Measurements from ENCODE around the gene SLC2A13.

Gene SLC2A13

DNA sequence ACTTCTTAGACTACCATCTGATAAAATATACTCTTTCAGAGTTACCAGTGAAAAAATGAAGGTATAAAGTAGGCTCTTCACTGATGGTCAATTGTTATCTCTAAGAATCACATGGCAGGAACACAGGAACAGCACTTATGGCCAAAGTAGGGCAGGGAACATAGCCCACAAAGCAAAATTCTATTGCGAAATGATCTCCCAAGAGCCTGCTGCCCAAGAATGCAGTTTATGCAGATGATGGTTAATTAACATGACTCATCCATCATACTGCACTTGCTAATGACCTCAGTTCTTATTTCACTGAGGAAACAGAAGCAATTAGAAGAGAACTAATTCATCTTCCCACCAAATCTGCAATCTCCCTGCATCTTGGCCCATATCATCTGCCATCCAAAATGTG, 133.8 kb downstream of the SLC2A13 start:
- TF ChIP-seq, protein P1, sequence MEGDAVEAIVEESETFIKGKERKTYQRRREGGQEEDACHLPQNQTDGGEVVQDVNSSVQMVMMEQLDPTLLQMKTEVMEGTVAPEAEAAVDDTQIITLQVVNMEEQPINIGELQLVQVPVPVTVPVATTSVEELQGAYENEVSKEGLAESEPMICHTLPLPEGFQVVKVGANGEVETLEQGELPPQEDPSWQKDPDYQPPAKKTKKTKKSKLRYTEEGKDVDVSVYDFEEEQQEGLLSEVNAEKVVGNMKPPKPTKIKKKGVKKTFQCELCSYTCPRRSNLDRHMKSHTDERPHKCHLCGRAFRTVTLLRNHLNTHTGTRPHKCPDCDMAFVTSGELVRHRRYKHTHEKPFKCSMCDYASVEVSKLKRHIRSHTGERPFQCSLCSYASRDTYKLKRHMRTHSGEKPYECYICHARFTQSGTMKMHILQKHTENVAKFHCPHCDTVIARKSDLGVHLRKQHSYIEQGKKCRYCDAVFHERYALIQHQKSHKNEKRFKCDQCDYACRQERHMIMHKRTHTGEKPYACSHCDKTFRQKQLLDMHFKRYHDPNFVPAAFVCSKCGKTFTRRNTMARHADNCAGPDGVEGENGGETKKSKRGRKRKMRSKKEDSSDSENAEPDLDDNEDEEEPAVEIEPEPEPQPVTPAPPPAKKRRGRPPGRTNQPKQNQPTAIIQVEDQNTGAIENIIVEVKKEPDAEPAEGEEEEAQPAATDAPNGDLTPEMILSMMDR (IDR thresholded peaks at IDR 0.05; ENCODE audit: control extremely low read depth, extremely low read depth, low read depth, missing control alignments), result no peak
- ChIA-PET POLR2A (no interaction called here), CTCF (no interaction called here)
- DNase-seq (ENCODE audit: extremely low spot score), result no peak

DNA sequence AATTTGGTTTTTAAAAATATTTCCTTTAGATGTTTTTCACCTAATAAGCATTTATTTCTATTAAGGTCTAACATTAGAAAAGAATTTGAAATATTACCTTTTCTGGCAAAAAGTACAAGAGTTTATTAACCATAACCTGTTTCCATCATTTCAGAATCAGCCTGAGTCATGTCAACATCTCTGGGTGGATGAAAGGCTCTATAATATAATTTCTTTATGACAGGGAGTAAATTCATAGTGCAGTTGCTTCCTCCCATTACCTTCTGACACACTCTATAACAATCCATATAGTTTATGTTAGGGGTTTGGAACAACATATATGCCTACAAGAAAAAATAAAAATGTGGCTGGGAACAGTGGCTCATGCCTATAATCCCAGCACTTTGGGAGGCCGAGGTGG, 134.5 kb downstream of the SLC2A13 start:
- no peak for DNase-seq (ENCODE audit: extremely low spot score)
- TF ChIP-seq, protein P1 (IDR thresholded peaks at IDR 0.05; ENCODE audit: control extremely low read depth, extremely low read depth, low read depth, missing control alignments), result no peak
- ChIA-PET POLR2A (no interaction called here), CTCF (interaction anchor here (1.0 kb wide), 1 partner anchor 17 kb away, joined by 3 read pairs; no protein-coding TSS in a partner anchor)

DNA sequence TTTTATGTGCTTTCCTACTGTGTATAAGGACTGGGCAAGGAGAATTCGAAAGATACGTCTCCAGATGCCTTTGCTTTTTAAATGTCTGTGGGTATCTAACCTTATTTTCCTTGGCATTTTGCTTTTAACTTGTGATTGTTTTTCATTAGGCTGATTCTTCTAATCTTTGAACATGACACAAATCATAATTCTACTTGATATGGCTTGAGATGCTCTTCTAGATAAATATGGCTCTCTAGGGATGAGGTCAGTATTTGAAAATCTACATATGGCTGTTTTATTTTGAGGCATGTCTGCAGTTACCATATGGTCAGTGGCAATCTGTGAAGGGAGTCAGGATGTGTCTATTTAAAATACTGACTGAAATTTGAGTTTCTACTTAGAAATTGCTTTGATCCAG, 139.2 kb downstream of the SLC2A13 start:
- CTCF ChIA-PET, result no interaction called here
- no peak for DNase-seq (ENCODE audit: extremely low spot score)
- TF ChIP-seq, protein P1 (IDR thresholded peaks at IDR 0.05; ENCODE audit: control extremely low read depth, extremely low read depth, low read depth, missing control alignments), result no peak
- POLR2A ChIA-PET, result no interaction called here

DNA sequence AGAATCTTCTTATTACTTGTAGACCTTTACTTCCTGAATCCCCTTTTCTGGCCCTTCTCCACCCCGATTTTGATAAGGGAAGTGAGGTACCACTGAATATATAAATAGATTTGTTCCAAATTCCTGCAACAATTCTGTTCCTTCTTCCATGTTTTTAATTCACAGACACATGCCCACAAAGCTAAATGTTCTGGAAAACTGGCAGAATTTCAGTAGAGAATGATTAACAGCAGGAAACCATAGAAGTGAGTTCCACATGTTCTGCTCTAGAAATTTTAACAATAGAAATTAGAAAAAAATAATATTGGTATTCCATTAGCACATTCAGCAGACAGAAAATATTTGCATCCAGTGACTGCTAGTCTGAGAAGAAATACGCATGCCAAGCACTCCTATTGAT, 139.6 kb downstream of the SLC2A13 start:
- TF ChIP-seq, protein P1 (IDR thresholded peaks at IDR 0.05; ENCODE audit: control extremely low read depth, extremely low read depth, low read depth, missing control alignments), result no peak
- POLR2A ChIA-PET, result no interaction called here
- CTCF ChIA-PET, result no interaction called here
- DNase-seq (ENCODE audit: extremely low spot score), result no peak

GRCh38 chr12:39959467-39959866, 146.4 kb downstream of the SLC2A13 start:
- TF ChIP-seq, protein P1 (IDR thresholded peaks at IDR 0.05; ENCODE audit: control extremely low read depth, extremely low read depth, low read depth, missing control alignments), result no peak
- CTCF ChIA-PET, result no interaction called here
- DNase-seq (ENCODE audit: extremely low spot score), result no peak
- POLR2A ChIA-PET, result no interaction called here

DNA sequence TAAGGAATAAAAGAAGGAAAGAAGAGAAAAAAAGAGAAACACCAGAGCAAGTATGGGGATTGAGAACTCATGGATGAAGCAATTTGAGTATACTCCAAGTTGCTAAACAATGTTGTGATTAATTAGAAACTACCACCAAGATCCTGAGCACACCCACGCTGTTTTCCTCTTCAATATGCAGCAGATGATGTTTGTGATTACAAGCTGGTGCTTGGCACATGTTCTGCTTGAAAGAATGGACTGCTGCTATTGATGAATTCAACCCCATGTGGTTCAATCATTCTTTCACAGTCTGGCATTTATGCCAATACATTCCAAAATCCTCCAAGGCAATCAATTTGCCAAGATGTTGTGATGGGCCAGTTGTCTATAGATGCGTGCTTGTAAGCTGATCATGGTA, 146.8 kb downstream of the SLC2A13 start:
- ChIA-PET CTCF (no interaction called here), POLR2A (no interaction called here)
- no peak for DNase-seq (ENCODE audit: extremely low spot score)
- TF ChIP-seq, protein P1 (IDR thresholded peaks at IDR 0.05; ENCODE audit: control extremely low read depth, extremely low read depth, low read depth, missing control alignments), result no peak

- TF ChIP-seq, protein P1 (IDR thresholded peaks at IDR 0.05; ENCODE audit: control extremely low read depth, extremely low read depth, low read depth, missing control alignments), result peak; percentile 24
- CTCF ChIA-PET, result interaction anchor here (2.0 kb wide), 1 partner anchor 17 kb away, joined by 4 read pairs; no protein-coding TSS in a partner anchor
- no peak for DNase-seq (ENCODE audit: extremely low spot score)
- POLR2A ChIA-PET, result no interaction called here
Observed at GRCh38 chr12:39958377-39958776, 147.5 kb downstream of the SLC2A13 start.
